ENCODE results near the gene DSN1. TPM values are rescaled to one million over a fixed set of nuclear protein-coding genes. Genes with fewer than 3 reads are reported as not detected.

DSN1 gene
- total and polyA plus RNA-seq, 10 of the 15 experiments (the other 5 are each of a cell fraction or from before 2014, with no cell fraction given) = 15.3 to 33.1 (median 21.7) TPM

DNA sequence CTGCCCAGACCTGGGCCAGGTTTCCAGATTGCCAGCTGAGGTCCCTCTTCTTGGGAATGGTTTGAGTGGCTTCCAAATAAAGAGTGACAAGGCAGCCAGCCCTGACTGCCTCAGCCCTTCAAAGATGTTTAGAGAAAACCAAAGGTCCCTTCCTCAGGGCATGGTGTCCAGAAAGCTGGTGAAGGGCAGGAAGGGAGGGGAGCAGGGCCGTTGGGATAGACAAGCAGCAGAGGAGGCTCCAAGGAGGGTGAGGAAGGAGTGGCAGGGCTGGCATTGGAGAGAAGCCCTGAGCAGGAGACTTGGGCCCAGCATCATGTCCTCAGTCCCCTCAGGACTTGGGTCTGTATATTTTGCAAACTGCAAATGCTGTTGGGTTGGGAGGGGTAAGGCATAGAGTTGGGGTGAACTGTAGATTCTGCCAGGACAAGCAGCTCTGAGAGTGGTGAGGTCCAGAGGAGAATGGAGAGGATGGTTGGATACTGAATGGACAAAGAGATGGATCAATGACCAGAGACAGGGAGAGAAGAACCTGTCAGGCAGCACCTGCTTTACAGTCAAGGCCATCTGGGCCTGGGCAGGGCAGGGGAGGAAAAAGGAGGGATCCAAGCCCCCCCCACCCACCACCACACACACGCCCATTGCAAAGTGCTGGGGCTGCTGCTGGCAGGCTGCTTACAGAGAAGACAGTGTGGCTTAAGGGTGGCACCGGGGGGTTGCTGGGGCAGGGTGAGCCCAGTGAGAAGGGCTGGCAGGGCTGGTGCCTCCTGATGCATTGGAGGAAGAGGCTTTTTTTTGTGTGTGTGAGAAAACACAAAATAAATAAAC, 5.5 kb upstream of the DSN1 start:
- no peaks in the 10 kb centered on the region for H3K27me3 ChIP-seq (replicated peaks in 1 of 2; ENCODE audit: control insufficient read depth in 2 of 2, insufficient read depth in 2 of 2, low read length in 1 of 2)
- H3K9ac ChIP-seq (ENCODE audit: control insufficient read depth, insufficient read depth, low read length) = no peak overlapping the region
- H2AFZ ChIP-seq (ENCODE audit: control insufficient read depth, low read depth, low read length) = no peak overlapping the region
- no peaks in the 10 kb centered on the region for H3K79me2 ChIP-seq (ENCODE audit: control insufficient read depth, insufficient read depth, low read length)
- WGBS (ENCODE audit: insufficient coverage, insufficient replicate concordance, low lambda C conversion rate, missing lambda C conversion rate) = 29% methylated on average over 3 of the region's 3 CpGs
- ChIA-PET POLR2A (no interaction called here), RAD21 (ENCODE audit: unreplicated experiment) (no interaction called here), SMC1A (ENCODE audit: uncharacterized antibody, unreplicated experiment) (no interaction called here), CTCF (no interaction called here)
- in situ Hi-C loops (cut with MboI) = no loop called here
- TF ChIP-seq, protein P1, sequence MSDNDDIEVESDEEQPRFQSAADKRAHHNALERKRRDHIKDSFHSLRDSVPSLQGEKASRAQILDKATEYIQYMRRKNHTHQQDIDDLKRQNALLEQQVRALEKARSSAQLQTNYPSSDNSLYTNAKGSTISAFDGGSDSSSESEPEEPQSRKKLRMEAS (IDR thresholded peaks at IDR 0.05; ENCODE audit: low read depth, low read length) = no peak
- no peak for TF ChIP-seq MTA3 (IDR thresholded peaks at IDR 0.05; ENCODE audit: borderline replicate concordance, low read length)
- TF ChIP-seq SMARCA5 (IDR thresholded peaks at IDR 0.05) = no peak
- no peak for TF ChIP-seq ZNF622 (IDR thresholded peaks at IDR 0.05)
- TF ChIP-seq RFX5 (IDR thresholded peaks at IDR 0.05; ENCODE audit: low read depth, low read length) = no peak
- no peak for TF ChIP-seq RCOR1 (conservative IDR thresholded peaks at IDR 0.05; ENCODE audit: low read depth, low read length)
- no peak for TF ChIP-seq BACH1 (IDR thresholded peaks at IDR 0.05; ENCODE audit: borderline replicate concordance)
- TF ChIP-seq, protein P2, sequence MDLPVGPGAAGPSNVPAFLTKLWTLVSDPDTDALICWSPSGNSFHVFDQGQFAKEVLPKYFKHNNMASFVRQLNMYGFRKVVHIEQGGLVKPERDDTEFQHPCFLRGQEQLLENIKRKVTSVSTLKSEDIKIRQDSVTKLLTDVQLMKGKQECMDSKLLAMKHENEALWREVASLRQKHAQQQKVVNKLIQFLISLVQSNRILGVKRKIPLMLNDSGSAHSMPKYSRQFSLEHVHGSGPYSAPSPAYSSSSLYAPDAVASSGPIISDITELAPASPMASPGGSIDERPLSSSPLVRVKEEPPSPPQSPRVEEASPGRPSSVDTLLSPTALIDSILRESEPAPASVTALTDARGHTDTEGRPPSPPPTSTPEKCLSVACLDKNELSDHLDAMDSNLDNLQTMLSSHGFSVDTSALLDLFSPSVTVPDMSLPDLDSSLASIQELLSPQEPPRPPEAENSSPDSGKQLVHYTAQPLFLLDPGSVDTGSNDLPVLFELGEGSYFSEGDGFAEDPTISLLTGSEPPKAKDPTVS (IDR thresholded peaks at IDR 0.05; ENCODE audit: low read depth, low read length) = no peak
- no peak for TF ChIP-seq RUNX3 (IDR thresholded peaks at IDR 0.05; ENCODE audit: low read length)
- TF ChIP-seq MXI1 (IDR thresholded peaks at IDR 0.05; ENCODE audit: low read depth, low read length) = no peak
- TF ChIP-seq POLR2AphosphoS2 (IDR thresholded peaks at IDR 0.05; ENCODE audit: low read depth, low read length) = no peak
- TF ChIP-seq NRF1 (conservative IDR thresholded peaks at IDR 0.05; ENCODE audit: low read depth, low read length) = no peak
- TF ChIP-seq GABPA (IDR thresholded peaks at IDR 0.05; ENCODE audit: low read depth) = no peak
- TF ChIP-seq, protein P3, sequence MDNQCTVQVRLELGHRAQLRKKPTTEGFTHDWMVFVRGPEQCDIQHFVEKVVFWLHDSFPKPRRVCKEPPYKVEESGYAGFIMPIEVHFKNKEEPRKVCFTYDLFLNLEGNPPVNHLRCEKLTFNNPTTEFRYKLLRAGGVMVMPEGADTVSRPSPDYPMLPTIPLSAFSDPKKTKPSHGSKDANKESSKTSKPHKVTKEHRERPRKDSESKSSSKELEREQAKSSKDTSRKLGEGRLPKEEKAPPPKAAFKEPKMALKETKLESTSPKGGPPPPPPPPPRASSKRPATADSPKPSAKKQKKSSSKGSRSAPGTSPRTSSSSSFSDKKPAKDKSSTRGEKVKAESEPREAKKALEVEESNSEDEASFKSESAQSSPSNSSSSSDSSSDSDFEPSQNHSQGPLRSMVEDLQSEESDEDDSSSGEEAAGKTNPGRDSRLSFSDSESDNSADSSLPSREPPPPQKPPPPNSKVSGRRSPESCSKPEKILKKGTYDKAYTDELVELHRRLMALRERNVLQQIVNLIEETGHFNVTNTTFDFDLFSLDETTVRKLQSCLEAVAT (IDR thresholded peaks at IDR 0.05) = no peak
- intact Hi-C loops (cut with micrococcal nuclease; ENCODE audit: unreplicated experiment) = no loop called here
- H3K9me3 ChIP-seq (replicated peaks; ENCODE audit: control insufficient read depth, insufficient read depth, low read length) = no peaks in the 10 kb centered on the region
- ATAC-seq (no peak), DNase-seq (ENCODE audit: low read depth, low spot score) (no peak), FAIRE-seq (no peak)
- H3K27ac ChIP-seq (ENCODE audit: control insufficient read depth, insufficient read depth) = no peak overlapping the region
- H3K4me3 ChIP-seq = no peak overlapping the region
- H3K4me1 ChIP-seq (ENCODE audit: control insufficient read depth, insufficient read depth, low read length) = peaks cover 17% of the 10 kb centered on the region
- no TSS peak for BruUV-seq (replicated peaks)
- H3K36me3 ChIP-seq (ENCODE audit: control insufficient read depth in 2 of 2, insufficient read depth in 2 of 2, low read length in 1 of 2) = no peaks in the 10 kb centered on the region
- H3K4me2 ChIP-seq (ENCODE audit: control insufficient read depth, insufficient read depth) = no peak overlapping the region
- H4K20me1 ChIP-seq (ENCODE audit: control insufficient read depth, insufficient read depth) = no peaks in the 10 kb centered on the region
